Measurements from ENCODE around the gene PRELID3B.

GRCh38 chr20:59075934-59076508, 33.4 kb upstream of the PRELID3B start:
- TF ChIP-seq POLR2AphosphoS5 (IDR thresholded peaks at IDR 0.05; ENCODE audit: low read depth), result no peak
- TF ChIP-seq CTCF (IDR thresholded peaks at IDR 0.05; ENCODE audit: insufficient read depth, low read length), result no peak
- TF ChIP-seq GABPA (IDR thresholded peaks at IDR 0.05; ENCODE audit: low read depth), result no peak
- no peak for TF ChIP-seq SPI1 (IDR thresholded peaks at IDR 0.05; ENCODE audit: borderline replicate concordance, low read depth)

All from HL-60 (cell line).